Measurements from ENCODE around the gene CTU2. TPM values are rescaled to one million over a fixed set of nuclear protein-coding genes. Genes with fewer than 3 reads are reported as not detected.

Gene CTU2
- total and polyA plus RNA-seq, 2 of the 4 experiments (the other 2 are of a cell fraction) = 12.9 to 18.4 TPM

GRCh38 chr16:88698646-88699045, 7.7 kb upstream of the CTU2 start:
- H3K9ac ChIP-seq (ENCODE audit: low read depth, low read length) = no peak overlapping the region
- intact Hi-C loops (cut with micrococcal nuclease) (no loop called here), dilution Hi-C loops (cut with HindIII; ENCODE audit: low sequenced_read_pairs, unreplicated experiment) (no loop called here), in situ Hi-C loops (cut with MboI; ENCODE audit: low sequenced_read_pairs) (no loop called here)
- TF ChIP-seq BHLHE40 (IDR thresholded peaks at IDR 0.05; ENCODE audit: low read depth, low read length) (no peak), MAZ (IDR thresholded peaks at IDR 0.05; ENCODE audit: borderline replicate concordance, low read depth, low read length) (no peak), CHD1 (IDR thresholded peaks at IDR 0.05; ENCODE audit: low read depth, low read length) (no peak), POLR2A (IDR thresholded peaks at IDR 0.05; ENCODE audit: low read depth, low read length) (no peak), RAD21 (IDR thresholded peaks at IDR 0.05; ENCODE audit: low read length) (no peak), RCOR1 (IDR thresholded peaks at IDR 0.05; ENCODE audit: insufficient replicate concordance, low read length) (no peak), MAFK (IDR thresholded peaks at IDR 0.05; ENCODE audit: low read depth, low read length) (no peak), RFX5 (IDR thresholded peaks at IDR 0.05; ENCODE audit: low read depth, low read length) (no peak), NFE2L2 (IDR thresholded peaks at IDR 0.05; ENCODE audit: low read depth, low read length) (no peak), SMC3 (IDR thresholded peaks at IDR 0.05; ENCODE audit: low read depth, low read length) (no peak), ELK1 (IDR thresholded peaks at IDR 0.05; ENCODE audit: borderline replicate concordance, low read depth, low read length) (no peak), CEBPB (IDR thresholded peaks at IDR 0.05; ENCODE audit: low read depth, low read length) (no peak), MXI1 (IDR thresholded peaks at IDR 0.05; ENCODE audit: borderline replicate concordance, low read depth, low read length) (no peak), FOS (IDR thresholded peaks at IDR 0.05; ENCODE audit: low read depth, low read length) (no peak)
- TF ChIP-seq, protein P1, sequence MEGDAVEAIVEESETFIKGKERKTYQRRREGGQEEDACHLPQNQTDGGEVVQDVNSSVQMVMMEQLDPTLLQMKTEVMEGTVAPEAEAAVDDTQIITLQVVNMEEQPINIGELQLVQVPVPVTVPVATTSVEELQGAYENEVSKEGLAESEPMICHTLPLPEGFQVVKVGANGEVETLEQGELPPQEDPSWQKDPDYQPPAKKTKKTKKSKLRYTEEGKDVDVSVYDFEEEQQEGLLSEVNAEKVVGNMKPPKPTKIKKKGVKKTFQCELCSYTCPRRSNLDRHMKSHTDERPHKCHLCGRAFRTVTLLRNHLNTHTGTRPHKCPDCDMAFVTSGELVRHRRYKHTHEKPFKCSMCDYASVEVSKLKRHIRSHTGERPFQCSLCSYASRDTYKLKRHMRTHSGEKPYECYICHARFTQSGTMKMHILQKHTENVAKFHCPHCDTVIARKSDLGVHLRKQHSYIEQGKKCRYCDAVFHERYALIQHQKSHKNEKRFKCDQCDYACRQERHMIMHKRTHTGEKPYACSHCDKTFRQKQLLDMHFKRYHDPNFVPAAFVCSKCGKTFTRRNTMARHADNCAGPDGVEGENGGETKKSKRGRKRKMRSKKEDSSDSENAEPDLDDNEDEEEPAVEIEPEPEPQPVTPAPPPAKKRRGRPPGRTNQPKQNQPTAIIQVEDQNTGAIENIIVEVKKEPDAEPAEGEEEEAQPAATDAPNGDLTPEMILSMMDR (conservative IDR thresholded peaks at IDR 0.05; ENCODE audit: low read depth, low read length) = no peak
- TF ChIP-seq, protein P2, sequence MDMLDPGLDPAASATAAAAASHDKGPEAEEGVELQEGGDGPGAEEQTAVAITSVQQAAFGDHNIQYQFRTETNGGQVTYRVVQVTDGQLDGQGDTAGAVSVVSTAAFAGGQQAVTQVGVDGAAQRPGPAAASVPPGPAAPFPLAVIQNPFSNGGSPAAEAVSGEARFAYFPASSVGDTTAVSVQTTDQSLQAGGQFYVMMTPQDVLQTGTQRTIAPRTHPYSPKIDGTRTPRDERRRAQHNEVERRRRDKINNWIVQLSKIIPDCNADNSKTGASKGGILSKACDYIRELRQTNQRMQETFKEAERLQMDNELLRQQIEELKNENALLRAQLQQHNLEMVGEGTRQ (IDR thresholded peaks at IDR 0.05; ENCODE audit: low read depth, low read length) = no peak
- no peak overlapping the region for H3K14ac ChIP-seq (replicated peaks; ENCODE audit: low read depth, low read length)
- H3K56ac ChIP-seq (ENCODE audit: extremely low read depth, insufficient read depth, low read length) = no peak overlapping the region
- no peak overlapping the region for H4K5ac ChIP-seq (ENCODE audit: low read depth, low read length)
- H2AK9ac ChIP-seq (replicated peaks; ENCODE audit: low read depth, low read length, poor library complexity) = peak overlapping the region; percentile 82
- DNase-seq (no peak), ATAC-seq (ENCODE audit: low read depth) (no peak)
- H2BK120ac ChIP-seq (ENCODE audit: low read depth, low read length) = no peak overlapping the region
- peaks cover 8% of the 10 kb centered on the region for H3K4me1 ChIP-seq (ENCODE audit: control insufficient read depth, insufficient read depth, low read length)
- peaks cover 0 to 32% of the 10 kb centered on the region in 2 experiments; a peak in 3 of 4 replicates for H3K79me1 ChIP-seq (ENCODE audit: low read depth in 1 of 2, low read length in 2 of 2)
- WGBS, 2 experiments (ENCODE audit: extremely low coverage in 2 of 2, insufficient read length in 1 of 2) = 95% methylated on average over 11 of the region's 25 CpGs; no CpG with 5 or more reads in 1 of the 2 experiments
- H2BK15ac ChIP-seq (ENCODE audit: low read depth, low read length) = no peak overlapping the region
- no peak overlapping the region for H3K4me3 ChIP-seq (ENCODE audit: insufficient read depth, low read depth, low read length)
- no peaks in the 10 kb centered on the region; the same call in 1 of the 2 replicates for H4K20me1 ChIP-seq (ENCODE audit: insufficient read depth, low read length)
- no peak overlapping the region for H3K27ac ChIP-seq (ENCODE audit: insufficient read depth, low read length)
- H3K4me2 ChIP-seq (ENCODE audit: low read depth, low read length) = no peak overlapping the region
- H3K36me3 ChIP-seq (ENCODE audit: control insufficient read depth, insufficient read depth, low read length) = peaks cover 33% of the 10 kb centered on the region
- no peak overlapping the region for H4K8ac ChIP-seq (ENCODE audit: low read depth in 2 of 2, low read length in 2 of 2)
- no peak overlapping the region for H3K18ac ChIP-seq (ENCODE audit: low read depth, low read length)
- H2AK5ac ChIP-seq (ENCODE audit: low read depth, low read length) = no peak overlapping the region
- H3K27me3 ChIP-seq (ENCODE audit: control insufficient read depth, insufficient read depth, low read length) = no peaks in the 10 kb centered on the region
- POLR2A ChIA-PET (ENCODE audit: unreplicated experiment) = no interaction called here
- H3K9me1 ChIP-seq (ENCODE audit: insufficient read depth, low read length) = no peaks in the 10 kb centered on the region; the same call in none of the 2 replicates
- no peaks in the 10 kb centered on the region for H3K9me3 ChIP-seq (ENCODE audit: control insufficient read depth, insufficient read depth, low read length)
- H2AFZ ChIP-seq (replicated peaks; ENCODE audit: low read length, poor library complexity) = no peak overlapping the region
- BruUV-seq (replicated peaks) = no TSS peak
- H4K91ac ChIP-seq (ENCODE audit: insufficient read depth, low read depth, low read length) = no peak overlapping the region
- H3K4ac ChIP-seq (ENCODE audit: low read depth, low read length) = no peak overlapping the region
- CTCF ChIA-PET = no interaction called here
- H2BK5ac ChIP-seq (ENCODE audit: low read depth, low read length, poor library complexity, severe bottlenecking) = no peak overlapping the region
- H2BK20ac ChIP-seq (ENCODE audit: low read depth, low read length) = no peak overlapping the region
- no peak overlapping the region for H3K23ac ChIP-seq (ENCODE audit: low read depth, low read length)

Data from IMR-90 (cell line).